SK-N-SH (cell line): ENCODE measurements around the gene KLHL17. TPM values are rescaled to one million over a fixed set of nuclear protein-coding genes. Genes with fewer than 3 reads are reported as not detected.
"Not testable (repeated sequence)": the region's sequence is repeated elsewhere in the genome, so short reads cannot be mapped to it uniquely, and the experiment has no call there.

Experiments
- CTCF ChIA-PET: fragments of 300-600, 350-600 bp; formaldehyde crosslinking; extraction: SDS; loops from one replicate; lab custom pipeline; 2021; lab: Yijun Ruan, JAX
- POLR2A ChIA-PET: fragments of 350-600 bp; sonication (Branson Sonifier 250); formaldehyde crosslinking; extraction: SDS; loops from one replicate; lab custom pipeline; 2020; ENCODE audit warnings: antibody characterized with exemption, inconsistent platforms; lab: Yijun Ruan, JAX
- DNase-seq: peaks from one replicate; pipeline ENCODE4 v3.0.0; 2012
- H2AFZ ChIP-seq: fragments of 200-600 bp; sonication (generic); 2 replicates; pipeline ENCODE4 v1.8.1; 2016; ENCODE audit warnings: antibody characterized with exemption, mild to moderate bottlenecking, low read depth
- H3F3A ChIP-seq: fragments of 200-600 bp; sonication (generic); replicated peaks from 2 replicates; pipeline ENCODE3; 2016; ENCODE audit warnings: antibody characterized with exemption, mild to moderate bottlenecking; ENCODE audit not compliant: insufficient read depth
- H3K27ac ChIP-seq, 2 experiments: fragments of 200-500 bp in 1 of 2; fragments of 200-600 bp in 1 of 2; sonication (Bioruptor generic) in 1 of 2; sonication (generic), shearing (Covaris generic) in 1 of 2; 2 replicates each; pipeline versions ENCODE4 v1.5.1 to v1.6.1; 2014 to 2016; ENCODE audit warnings: low read depth in 2 of 2, inconsistent platforms in 1 of 2, low read length in 1 of 2, mild to moderate bottlenecking in 1 of 2, mixed read lengths in 1 of 2
- H3K27me3 ChIP-seq: fragments of 200-600 bp; sonication (generic), shearing (Covaris generic); 2 replicates; pipeline ENCODE4 v1.6.1; 2016; ENCODE audit warnings: mixed run types; ENCODE audit not compliant: insufficient read depth
- H3K36me3 ChIP-seq, 2 experiments: fragments of 200-500 bp in 1 of 2; fragments of 200-600 bp in 1 of 2; sonication (Bioruptor generic) in 1 of 2; sonication (generic) in 1 of 2; replicated peaks in 1 of 2; 2 replicates each; pipeline versions ENCODE3 to v1.5.1; 2014 to 2016; ENCODE audit warnings: low read length in 1 of 2, mild to moderate bottlenecking in 1 of 2; ENCODE audit not compliant: insufficient read depth in 2 of 2, control insufficient read depth in 1 of 2
- H3K4me1 ChIP-seq, 2 experiments: fragments of 200-500 bp in 1 of 2; fragments of 200-600 bp in 1 of 2; sonication (Bioruptor generic) in 1 of 2; sonication (generic), shearing (Covaris generic) in 1 of 2; 2 replicates each; pipeline versions ENCODE4 v1.5.1 to v1.6.1; 2014 to 2016; ENCODE audit warnings: low read depth in 1 of 2, low read length in 1 of 2, mixed run types in 1 of 2; ENCODE audit not compliant: insufficient read depth in 2 of 2, control insufficient read depth in 1 of 2
- H3K4me2 ChIP-seq: fragments of 200-600 bp; sonication (generic), shearing (Covaris generic); 2 replicates; pipeline ENCODE4 v1.6.1; 2017; ENCODE audit warnings: mixed run types
- H3K4me3 ChIP-seq, 2 experiments: fragments of 200-500 bp in 1 of 2; fragments of 200-600 bp in 1 of 2; sonication (Bioruptor generic) in 1 of 2; sonication (generic), shearing (Covaris generic) in 1 of 2; 2 replicates each; pipeline versions ENCODE4 v1.5.1 to v1.8.1; 2014 to 2016; ENCODE audit warnings: low read depth in 2 of 2, inconsistent platforms in 1 of 2, low read length in 1 of 2, mild to moderate bottlenecking in 1 of 2, mixed read lengths in 1 of 2, moderate library complexity in 1 of 2
- H3K79me2 ChIP-seq: fragments of 200-600 bp; sonication (generic); 2 replicates; pipeline ENCODE4 v1.8.1; 2017; ENCODE audit warnings: mild to moderate bottlenecking; ENCODE audit not compliant: insufficient read depth
- H3K9ac ChIP-seq: fragments of 200-600 bp; sonication (generic); 2 replicates; pipeline ENCODE4 v1.6.1; 2017; ENCODE audit warnings: mixed run types
- H3K9me2 ChIP-seq: fragments of 200-600 bp; sonication (generic); 2 replicates; pipeline ENCODE4 v1.6.1; 2017; ENCODE audit warnings: mixed run types
- H3K9me3 ChIP-seq: fragments of 200-600 bp; sonication (generic); 2 replicates; pipeline ENCODE4 v1.6.1; 2017; ENCODE audit warnings: mixed run types, mild to moderate bottlenecking, moderate library complexity
- H4K20me1 ChIP-seq: fragments of 200-600 bp; sonication (generic); 2 replicates; pipeline ENCODE4 v1.6.1; 2017; ENCODE audit warnings: mild to moderate bottlenecking, mixed run types; ENCODE audit not compliant: insufficient read depth
- CHD2 ChIP-seq: fragments of 150-350 bp; IDR thresholded peaks from 2 replicates; pipeline ENCODE4 v1.6.1; 2018; ENCODE audit warnings: low read length; ENCODE audit not compliant: partially characterized antibody
- CTCF ChIP-seq: fragments of 200-600 bp; sonication (generic); IDR thresholded peaks from 2 replicates; pipeline ENCODE4 v1.6.1; 2017; ENCODE audit warnings: antibody characterized with exemption, mild to moderate bottlenecking, moderate library complexity
- FOXJ3 ChIP-seq: sonication (generic); formaldehyde crosslinking; IDR thresholded peaks from 2 replicates; pipeline ENCODE4 v1.5.1; 2020; ENCODE audit warnings: mild to moderate bottlenecking, missing genetic modification reagents
- FOXM1 ChIP-seq: IDR thresholded peaks from 2 replicates; pipeline ENCODE4 v1.4.0; 2012; ENCODE audit warnings: low read depth, mild to moderate bottlenecking
- GABPA ChIP-seq: IDR thresholded peaks from 2 replicates; pipeline ENCODE4 v1.4.0; 2012; ENCODE audit warnings: low read depth, mild to moderate bottlenecking
- GATA2 ChIP-seq: sonication (generic); formaldehyde crosslinking; IDR thresholded peaks from 2 replicates; pipeline ENCODE4 v1.5.0; 2020; ENCODE audit warnings: mild to moderate bottlenecking, missing genetic modification reagents
- JUND ChIP-seq: IDR thresholded peaks from 2 replicates; pipeline ENCODE4 v1.4.0; 2012
- MXI1 ChIP-seq: IDR thresholded peaks from 2 replicates; pipeline ENCODE4 v1.6.1; 2012; ENCODE audit warnings: mild to moderate bottlenecking, low read depth, low read length, improper control_type of control experiment
- RXRA ChIP-seq: IDR thresholded peaks from 2 replicates; pipeline ENCODE4 v1.4.0; 2012; ENCODE audit warnings: low read depth, mild to moderate bottlenecking, borderline replicate concordance
- TCF12 ChIP-seq: IDR thresholded peaks from 2 replicates; pipeline ENCODE4 v1.4.0; 2012
- USF2 ChIP-seq: fragments of 150-350 bp; IDR thresholded peaks from 2 replicates; pipeline ENCODE4 v1.6.1; 2017; ENCODE audit warnings: antibody characterized with exemption, low read length, low read depth, borderline replicate concordance
- WGBS: methylation state at CpG from one replicate; pipeline ENCODE4 v1.1.6; 2017; ENCODE audit warnings: low lambda C conversion rate; 5-methylcytosine and 5-hydroxymethylcytosine counted together
- polyA plus RNA-seq, 3 experiments: library from polyadenylated mRNA; depleted of rRNA; stranded (reverse); fragments of >200 nt; gene quantifications; 2 replicates each; pipeline ENCODE4 v1.2.3, GENCODE V29; 2012

KLHL17 gene
- polyA plus RNA-seq, 1 of the 3 experiments (the other 2 are of a cell fraction), result 27.3 TPM

GRCh38 chr1:975896-976683 lies 15.7 kb downstream of the KLHL17 start (continued):
- TF ChIP-seq CTCF (peak; percentile 43), JUND (no peak), USF2 (no peak), FOXM1 (no peak), TCF12 (no peak), GATA2 (CRISPR knock-in tag) (no peak), MXI1 (no peak), FOXJ3 (CRISPR knock-in tag) (no peak), GABPA (no peak), RXRA (no peak), CHD2 (peak; percentile 8)
- TF ChIP-seq, all 33 proteins: peak for 5

GRCh38 chr1:976791-977190 lies 16.4 kb downstream of the KLHL17 start:
- H3K9me3 ChIP-seq, H3K4me2 ChIP-seq, H3F3A ChIP-seq, H4K20me1 ChIP-seq, H3K79me2 ChIP-seq, H3K36me3 ChIP-seq, H3K27ac ChIP-seq, H3K9me2 ChIP-seq, H2AFZ ChIP-seq, H3K27me3 ChIP-seq, H3K9ac ChIP-seq, DNase-seq, H3K4me3 ChIP-seq: not testable (repeated sequence)
- POLR2A ChIA-PET, result interaction anchor here (0.8 to 1.3 kb wide), 2 partner anchors 9 to 72 kb away, joined by 5 to 6 read pairs; no protein-coding TSS in a partner anchor
- CTCF ChIA-PET, result interaction anchor here (0.6 to 2.5 kb wide), 11 partner anchors 8 to 72 kb away, joined by 3 to 24 read pairs (median 5); partner anchors contain the start of gene NOC2L
- WGBS, result 3% methylated on average over 6 of the region's 39 CpGs
- H3K4me1 ChIP-seq, result peaks cover 0 to 21% of the 10 kb centered on the region in 2 experiments; a peak in 1 of 4 replicates
